Panc1 (cell line): ENCODE results near the gene ITPRID2.

ENCODE experiments used
- CTCF ChIP-seq: fragments of 450-650 bp; IDR thresholded peaks from 2 replicates; pipeline ENCODE4 v1.5.1; 2017; ENCODE audit warnings: mild to moderate bottlenecking
- POLR2AphosphoS5 ChIP-seq: IDR thresholded peaks from 2 replicates; pipeline ENCODE4 v1.6.1; 2012; ENCODE audit warnings: mild to moderate bottlenecking, low read depth, low read length, moderate library complexity

DNA sequence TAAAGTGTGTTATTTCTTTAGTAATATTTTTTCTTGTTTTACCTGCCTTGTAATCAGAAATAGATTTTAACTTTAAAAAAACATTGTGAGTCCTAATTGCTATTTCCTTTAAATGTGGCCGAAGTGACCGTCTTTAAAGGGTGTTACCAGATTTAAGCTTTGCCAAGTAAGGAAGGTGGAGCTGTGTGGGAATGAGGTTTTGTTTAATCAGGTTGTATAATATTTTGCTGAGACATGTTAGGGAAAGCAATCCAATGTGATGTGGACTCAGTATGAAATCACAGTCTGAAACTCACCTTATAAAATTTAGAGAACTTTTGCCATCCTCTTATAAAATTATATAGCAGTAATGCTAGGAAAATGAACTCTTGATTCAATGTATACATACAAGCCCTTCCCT, 32.9 kb upstream of the ITPRID2 start:
- TF ChIP-seq CTCF (no peak), POLR2AphosphoS5 (no peak)
